Type B pancreatic cell (in vitro differentiated cells): Measurements from ENCODE around the gene CFAP92. TPM values are rescaled to one million over a fixed set of nuclear protein-coding genes. Genes with fewer than 3 reads are reported as not detected.

Experiments
- DNase-seq: peaks from one replicate; pipeline ENCODE4 v3.0.0; 2021; ENCODE audit warnings: mixed read lengths; ENCODE audit not compliant: unreplicated experiment; ENCODE audit errors: extremely low spot score
- H3K27ac Mint-ChIP-seq: 2 replicates; pipeline ENCODE4 v1.8.0; 2021; ENCODE audit warnings: mild to moderate bottlenecking, mixed read lengths
- H3K27me3 Mint-ChIP-seq: 2 replicates; pipeline ENCODE4 v1.8.0; 2021; ENCODE audit warnings: mixed read lengths
- H3K36me3 Mint-ChIP-seq: 2 replicates; pipeline ENCODE4 v1.8.0; 2021; ENCODE audit warnings: mixed read lengths
- H3K4me1 Mint-ChIP-seq: one replicate; pipeline ENCODE4 v1.8.0; 2021; ENCODE audit warnings: mixed read lengths; ENCODE audit not compliant: unreplicated experiment
- H3K4me3 Mint-ChIP-seq: 2 replicates; pipeline ENCODE4 v1.8.0; 2021; ENCODE audit warnings: mild to moderate bottlenecking, mixed read lengths
- H3K9me3 Mint-ChIP-seq: 2 replicates; pipeline ENCODE4 v1.8.0; 2021; ENCODE audit warnings: mixed read lengths
- CTCF ChIP-seq: fragments of 200-600 bp; sonication (generic); conservative IDR thresholded peaks from 2 replicates; pipeline ENCODE4 v1.5.0; 2021; ENCODE audit warnings: antibody characterized with exemption, mild to moderate bottlenecking
- total RNA-seq: library from RNA; stranded (reverse); gene quantifications from 2 replicates; pipeline ENCODE4 v1.2.1, GENCODE V29; 2021; ENCODE audit warnings: low replicate concordance

Gene CFAP92
- total RNA-seq, 1 donor from 2014 or later, result 4.4 TPM

- Mint-ChIP-seq H3K27ac (no peak overlapping the region), H3K4me1 (peaks cover 15% of the 10 kb centered on the region)
- no peak for TF ChIP-seq CTCF
Observed at GRCh38 chr3:128864351-128864811, 129.5 kb downstream of the CFAP92 start.

GRCh38 chr3:128863560-128863959 lies 130.3 kb downstream of the CFAP92 start:
- Mint-ChIP-seq H3K36me3 (peaks cover 24% of the 10 kb centered on the region), H3K27me3 (no peaks in the 10 kb centered on the region), H3K4me3 (no peak overlapping the region), H3K27ac (no peak overlapping the region), H3K9me3 (peaks cover 14% of the 10 kb centered on the region), H3K4me1 (peaks cover 15% of the 10 kb centered on the region)
- no peak for DNase-seq
- TF ChIP-seq CTCF, result peak; percentile 61

More at GRCh38 chr3:128864351-128864811, 129.5 kb downstream of the CFAP92 start:
- H3K27me3 Mint-ChIP-seq, result no peaks in the 10 kb centered on the region
- H3K9me3 Mint-ChIP-seq, result peaks cover 9% of the 10 kb centered on the region
- no peak for DNase-seq
- H3K36me3 Mint-ChIP-seq, result peaks cover 24% of the 10 kb centered on the region
- H3K4me3 Mint-ChIP-seq, result peak overlapping the region; percentile 9

- TF ChIP-seq CTCF, result no peak
- H3K4me3 Mint-ChIP-seq, result no peak overlapping the region
- no peak for DNase-seq
- H3K27me3 Mint-ChIP-seq, result no peaks in the 10 kb centered on the region
- H3K36me3 Mint-ChIP-seq, result peaks cover 24% of the 10 kb centered on the region
- peaks cover 15% of the 10 kb centered on the region for H3K4me1 Mint-ChIP-seq
- no peak overlapping the region for H3K27ac Mint-ChIP-seq
- peaks cover 21% of the 10 kb centered on the region for H3K9me3 Mint-ChIP-seq
Observed at GRCh38 chr3:128861491-128861890, 132.4 kb downstream of the CFAP92 start.

Other genes with a start within 250 kb of the CFAP92 start
- 54.1 and 56.1 TPM in 2 replicates for gene ACAD9, start 114.5 kb downstream of the CFAP92 start, total RNA-seq
- 0.29 and 2.2 TPM in 2 replicates for gene EFCC1, start 7.2 kb upstream of the CFAP92 start, total RNA-seq
- not detected in 2 replicates for gene GP9, start 66.7 kb upstream of the CFAP92 start, total RNA-seq
- 16.2 and 21.1 TPM in 2 replicates for gene RAB43, start 127.7 kb upstream of the CFAP92 start, total RNA-seq
- gene ISY1, start 167.0 kb upstream of the CFAP92 start, total RNA-seq, result 33.2 and 35.6 TPM in 2 replicates
- gene CNBP, start 189.8 kb upstream of the CFAP92 start, total RNA-seq, result 238 and 260 TPM in 2 replicates